ENCODE data around the gene SSBP4.
A peak's percentile ranks its signal among the peaks of the same experiment; 100 is the strongest.
"Not testable (repeated sequence)": the region's sequence is repeated elsewhere in the genome, so short reads cannot be mapped to it uniquely, and the experiment has no call there.

SSBP4 gene

DNA sequence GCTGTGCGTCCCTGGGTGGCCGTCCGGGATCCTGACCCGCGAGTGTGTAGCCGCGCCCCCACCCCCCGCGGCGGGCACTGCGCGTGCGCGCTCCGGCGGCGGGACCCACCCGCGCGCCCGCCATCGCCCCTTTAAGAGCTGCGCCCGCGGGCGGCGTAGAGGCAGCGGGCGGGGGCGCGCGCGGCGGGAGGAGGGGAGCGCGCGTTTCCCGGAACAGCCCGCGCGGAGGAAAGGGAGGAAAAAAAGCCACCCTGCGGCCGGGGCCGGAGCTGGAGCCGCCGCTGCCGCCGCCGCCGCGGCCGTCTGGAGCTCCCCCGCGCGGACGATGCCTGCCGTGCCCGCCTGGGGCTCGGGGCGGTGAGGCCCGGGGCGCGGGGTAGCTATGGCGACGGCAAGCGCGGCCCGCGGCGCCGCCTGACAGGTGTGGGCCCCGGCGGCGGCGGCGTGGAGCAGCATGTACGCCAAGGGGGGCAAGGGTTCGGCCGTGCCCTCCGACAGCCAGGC is at the start of gene SSBP4:
Gene SSBP4, plus strand, starts transcription at position 204 of the 504 bp plus-strand sequence. Its CDS starts 251 bp downstream, at position 455.
- peak within 1 kb of the TSS; percentile 87 for H3K4me3 Mint-ChIP-seq
- H3K27ac Mint-ChIP-seq: peak within 1 kb of the TSS; percentile 87
- peak; percentile 83 for DNase-seq
- H3K36me3 Mint-ChIP-seq (ENCODE audit: low read depth): peaks cover 31% of the 10 kb centered on the region
- H3K27me3 Mint-ChIP-seq: peaks cover 40% of the 10 kb centered on the region
- no peaks in the 10 kb centered on the region for H3K9me3 Mint-ChIP-seq
- H3K4me1 Mint-ChIP-seq (ENCODE audit: low read depth): peaks cover 81% of the 10 kb centered on the region

DNA sequence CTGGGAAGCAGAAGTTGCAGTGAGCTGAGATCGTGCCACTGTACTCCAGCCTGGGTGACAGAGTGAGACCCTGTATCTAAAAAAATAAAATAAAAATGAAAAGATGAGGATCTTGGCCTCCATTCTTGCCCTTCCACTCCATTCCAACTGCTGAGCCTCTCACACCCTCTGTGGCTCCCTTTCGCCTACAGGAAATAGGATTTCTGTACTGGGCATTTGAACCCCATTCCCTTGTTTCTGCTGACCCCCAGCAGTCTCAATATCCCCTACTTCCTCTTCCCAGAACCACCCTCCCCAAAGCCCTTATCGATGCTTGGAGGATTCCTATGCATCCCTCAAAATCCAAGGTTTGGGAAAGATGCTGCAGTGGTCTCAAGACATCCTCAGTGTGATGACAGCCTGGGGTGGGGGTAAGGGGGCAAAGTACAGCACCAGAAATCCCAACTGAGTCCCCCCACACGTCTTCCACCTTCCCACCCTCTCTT is 45.7 kb upstream of the SSBP4 start:
- peak overlapping the region; percentile 58 for H3K27ac Mint-ChIP-seq
- H3K36me3 Mint-ChIP-seq (ENCODE audit: low read depth): no peaks in the 10 kb centered on the region
- no peaks in the 10 kb centered on the region for H3K27me3 Mint-ChIP-seq
- H3K4me3 Mint-ChIP-seq: no peak overlapping the region
- peaks cover 13% of the 10 kb centered on the region for H3K4me1 Mint-ChIP-seq (ENCODE audit: low read depth)
- DNase-seq: no peak
- no peaks in the 10 kb centered on the region for H3K9me3 Mint-ChIP-seq

- Mint-ChIP-seq H3K27me3 (no peaks in the 10 kb centered on the region), H3K4me1 (ENCODE audit: low read depth) (peaks cover 13% of the 10 kb centered on the region), H3K36me3 (ENCODE audit: low read depth) (no peaks in the 10 kb centered on the region), H3K9me3 (no peaks in the 10 kb centered on the region), H3K27ac (peak overlapping the region; percentile 58), H3K4me3 (no peak overlapping the region)
- peak; percentile 58 for DNase-seq
These were observed 45.1 kb upstream of the SSBP4 start for GRCh38 chr19:18373892-18374629.

DNA sequence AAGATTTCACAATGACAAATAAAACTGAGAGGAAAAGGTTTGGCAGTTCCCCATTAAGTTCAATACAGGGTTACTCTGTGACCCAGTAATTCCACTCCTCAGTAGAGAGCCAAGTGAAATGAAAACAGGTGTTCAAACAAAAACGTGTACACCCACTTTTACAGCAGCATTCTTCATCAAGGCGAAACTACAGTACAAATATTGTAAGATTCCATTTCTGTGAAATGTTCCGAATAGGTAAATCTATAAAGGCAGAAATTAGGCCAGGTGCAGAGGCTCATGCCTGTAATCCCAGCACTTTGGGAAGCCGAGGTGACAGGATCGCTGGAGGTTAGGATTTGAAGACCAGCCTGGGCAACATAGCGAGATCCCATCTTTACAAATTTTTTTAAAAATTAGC is 42.2 kb upstream of the SSBP4 start:
- Mint-ChIP-seq H3K9me3 (no peaks in the 10 kb centered on the region), H3K27ac (no peak overlapping the region), H3K4me3 (no peak overlapping the region)

DNA sequence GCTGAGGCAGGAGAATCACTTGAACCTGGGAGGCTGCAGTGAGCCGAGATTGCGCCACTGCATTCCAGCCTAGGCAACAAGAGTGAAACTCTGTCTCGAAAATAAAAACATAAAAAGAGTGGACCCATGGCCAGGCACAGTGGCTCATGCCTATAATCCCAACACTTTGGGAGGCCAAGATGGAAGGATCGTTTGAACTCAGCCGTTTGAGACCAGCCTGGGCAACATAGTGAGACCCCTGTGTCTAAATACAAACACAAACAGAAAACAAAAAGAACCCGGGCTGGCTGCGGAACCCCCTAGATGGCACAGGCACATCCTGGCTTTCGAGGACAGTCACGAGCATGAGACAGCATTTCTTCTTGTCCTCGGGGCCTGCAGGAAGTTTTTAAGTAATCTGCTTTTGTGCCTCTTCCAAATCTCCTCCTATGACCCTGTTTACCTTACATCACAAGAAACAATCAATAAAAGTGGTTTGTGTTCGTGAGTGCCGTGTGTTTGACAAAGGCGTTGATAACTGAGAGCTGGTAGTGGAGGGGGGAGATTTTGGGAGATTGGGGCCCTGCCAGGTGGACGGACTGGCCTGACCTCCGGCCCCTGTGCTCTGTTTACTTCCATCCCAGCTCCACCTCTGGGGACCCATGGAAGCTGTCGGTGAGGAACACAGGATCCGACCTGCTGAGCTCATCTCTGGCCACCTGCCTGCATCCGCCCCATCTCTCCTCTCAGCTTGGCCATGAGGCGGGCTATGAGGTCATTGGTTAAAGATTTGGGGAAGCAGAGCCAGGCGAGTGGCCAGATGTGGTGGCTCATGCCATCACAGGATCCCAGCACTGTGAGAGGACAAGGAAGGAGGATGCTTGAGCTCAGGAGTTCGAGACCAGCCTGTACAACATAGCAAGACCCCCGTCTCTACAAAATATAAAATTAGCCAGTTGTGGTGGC is 39.1 kb upstream of the SSBP4 start:
- H3K4me3 Mint-ChIP-seq: no peak overlapping the region
- peaks cover 21% of the 10 kb centered on the region for H3K27me3 Mint-ChIP-seq
- no peaks in the 10 kb centered on the region for H3K4me1 Mint-ChIP-seq (ENCODE audit: low read depth)
- H3K27ac Mint-ChIP-seq: no peak overlapping the region
- H3K9me3 Mint-ChIP-seq: no peaks in the 10 kb centered on the region
- H3K36me3 Mint-ChIP-seq (ENCODE audit: low read depth): no peaks in the 10 kb centered on the region
- no peak for DNase-seq

More for the DNA sequence above, 42.2 kb upstream of the SSBP4 start:
- DNase-seq: no peak
- H3K36me3 Mint-ChIP-seq (ENCODE audit: low read depth): no peaks in the 10 kb centered on the region
- peaks cover 13% of the 10 kb centered on the region for H3K4me1 Mint-ChIP-seq (ENCODE audit: low read depth)
- H3K27me3 Mint-ChIP-seq: peaks cover 3% of the 10 kb centered on the region

- H3K27ac Mint-ChIP-seq: no peak overlapping the region
- peaks cover 28% of the 10 kb centered on the region for H3K27me3 Mint-ChIP-seq
- no peak for DNase-seq
- no peaks in the 10 kb centered on the region for H3K36me3 Mint-ChIP-seq (ENCODE audit: low read depth)
- H3K9me3 Mint-ChIP-seq: no peaks in the 10 kb centered on the region
- no peaks in the 10 kb centered on the region for H3K4me1 Mint-ChIP-seq (ENCODE audit: low read depth)
- H3K4me3 Mint-ChIP-seq: no peak overlapping the region
These were observed 38.4 kb upstream of the SSBP4 start for GRCh38 chr19:18380843-18381242.

GRCh38 chr19:18383622-18384021 is 35.6 kb upstream of the SSBP4 start:
- H3K27ac Mint-ChIP-seq; DNase-seq; H3K36me3 Mint-ChIP-seq (ENCODE audit: low read depth); H3K4me3 Mint-ChIP-seq; H3K9me3 Mint-ChIP-seq; H3K4me1 Mint-ChIP-seq (ENCODE audit: low read depth): not testable (repeated sequence)
- peaks cover 56% of the 10 kb centered on the region for H3K27me3 Mint-ChIP-seq

DNA sequence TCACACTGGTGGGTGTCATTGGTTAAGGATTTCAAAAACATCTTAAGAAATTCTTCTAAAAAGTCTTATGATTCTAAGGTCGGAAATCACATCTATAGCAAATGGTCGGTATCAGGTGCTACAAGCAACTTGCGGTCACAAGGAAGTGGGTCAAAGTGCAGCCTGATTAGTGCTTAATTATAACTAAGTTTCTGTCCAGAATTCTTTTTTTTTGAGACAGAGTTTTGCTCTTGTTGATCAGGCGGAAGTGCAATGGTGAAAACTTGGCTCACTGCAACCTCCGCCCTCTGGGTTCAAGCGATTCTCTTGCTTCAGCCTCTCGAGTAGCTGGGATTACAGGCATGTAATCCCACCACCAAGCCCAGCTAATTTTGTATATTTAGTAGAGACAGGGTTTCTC is 34.4 kb upstream of the SSBP4 start:
- Mint-ChIP-seq H3K4me3 (no peak overlapping the region), H3K36me3 (ENCODE audit: low read depth) (no peaks in the 10 kb centered on the region), H3K9me3 (no peaks in the 10 kb centered on the region), H3K4me1 (ENCODE audit: low read depth) (peaks cover 10% of the 10 kb centered on the region), H3K27ac (no peak overlapping the region), H3K27me3 (peaks cover 66% of the 10 kb centered on the region)
- DNase-seq: no peak

DNA sequence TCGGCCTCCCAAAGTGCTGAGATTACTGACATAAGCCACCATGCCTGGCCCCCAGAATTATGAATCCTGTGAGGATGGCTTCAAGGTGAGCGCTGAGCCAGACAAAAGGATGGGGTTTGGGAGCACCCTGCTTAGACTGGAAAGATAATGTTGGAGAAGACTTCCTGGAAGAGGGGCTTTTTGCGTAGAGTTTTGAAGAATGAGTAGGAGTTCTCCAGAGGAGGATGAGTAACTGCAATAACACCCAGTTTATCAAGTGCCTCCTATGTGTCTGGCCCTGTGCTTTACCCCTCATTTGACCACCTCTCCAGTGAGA is 33.9 kb upstream of the SSBP4 start:
- peaks cover 10% of the 10 kb centered on the region for H3K4me1 Mint-ChIP-seq (ENCODE audit: low read depth)
- DNase-seq: no peak
- no peak overlapping the region for H3K27ac Mint-ChIP-seq
- no peaks in the 10 kb centered on the region for H3K36me3 Mint-ChIP-seq (ENCODE audit: low read depth)
- H3K9me3 Mint-ChIP-seq: no peaks in the 10 kb centered on the region
- H3K4me3 Mint-ChIP-seq: no peak overlapping the region
- H3K27me3 Mint-ChIP-seq: peaks cover 71% of the 10 kb centered on the region

DNA sequence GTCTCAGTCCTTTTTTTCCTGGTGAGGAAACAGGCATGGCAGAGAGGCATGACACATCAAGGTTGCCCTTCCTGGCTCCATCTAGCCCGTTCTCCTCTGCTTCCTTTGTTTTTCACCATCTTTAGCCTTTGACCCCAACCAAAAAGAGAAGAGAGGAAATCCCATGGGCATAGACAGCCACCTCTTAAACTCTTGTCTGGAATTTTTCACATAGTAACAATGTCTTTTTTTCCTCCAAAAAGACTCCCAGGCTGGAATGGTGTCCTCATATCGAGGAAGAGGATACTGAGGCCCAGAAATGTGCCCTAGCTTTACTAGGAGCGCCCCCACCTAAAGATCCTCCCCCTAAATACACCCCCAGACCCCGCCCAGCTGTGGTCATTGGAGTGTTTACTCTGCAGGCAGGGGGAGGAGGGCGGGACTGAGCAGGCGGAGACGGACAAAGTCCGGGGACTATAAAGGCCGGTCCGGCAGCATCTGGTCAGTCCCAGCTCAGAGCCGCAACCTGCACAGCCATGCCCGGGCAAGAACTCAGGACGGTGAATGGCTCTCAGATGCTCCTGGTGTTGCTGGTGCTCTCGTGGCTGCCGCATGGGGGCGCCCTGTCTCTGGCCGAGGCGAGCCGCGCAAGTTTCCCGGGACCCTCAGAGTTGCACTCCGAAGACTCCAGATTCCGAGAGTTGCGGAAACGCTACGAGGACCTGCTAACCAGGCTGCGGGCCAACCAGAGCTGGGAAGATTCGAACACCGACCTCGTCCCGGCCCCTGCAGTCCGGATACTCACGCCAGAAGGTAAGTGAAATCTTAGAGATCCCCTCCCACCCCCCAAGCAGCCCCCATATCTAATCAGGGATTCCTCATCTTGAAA is 33.3 kb upstream of the SSBP4 start, which contains the start of gene GDF15:
Gene GDF15, plus strand, starts transcription at position 484 of the 868 bp plus-strand sequence. Its CDS starts 32 bp downstream, at position 516.
- no peak within 1 kb of the TSS for H3K4me3 Mint-ChIP-seq
- peaks cover 10% of the 10 kb centered on the region for H3K4me1 Mint-ChIP-seq (ENCODE audit: low read depth)
- no peak within 1 kb of the TSS for H3K27ac Mint-ChIP-seq
- no peaks in the 10 kb centered on the region for H3K9me3 Mint-ChIP-seq
- peak; percentile 48 for DNase-seq
- H3K27me3 Mint-ChIP-seq: peaks cover 72% of the 10 kb centered on the region
- no peaks in the 10 kb centered on the region for H3K36me3 Mint-ChIP-seq (ENCODE audit: low read depth)

DNA sequence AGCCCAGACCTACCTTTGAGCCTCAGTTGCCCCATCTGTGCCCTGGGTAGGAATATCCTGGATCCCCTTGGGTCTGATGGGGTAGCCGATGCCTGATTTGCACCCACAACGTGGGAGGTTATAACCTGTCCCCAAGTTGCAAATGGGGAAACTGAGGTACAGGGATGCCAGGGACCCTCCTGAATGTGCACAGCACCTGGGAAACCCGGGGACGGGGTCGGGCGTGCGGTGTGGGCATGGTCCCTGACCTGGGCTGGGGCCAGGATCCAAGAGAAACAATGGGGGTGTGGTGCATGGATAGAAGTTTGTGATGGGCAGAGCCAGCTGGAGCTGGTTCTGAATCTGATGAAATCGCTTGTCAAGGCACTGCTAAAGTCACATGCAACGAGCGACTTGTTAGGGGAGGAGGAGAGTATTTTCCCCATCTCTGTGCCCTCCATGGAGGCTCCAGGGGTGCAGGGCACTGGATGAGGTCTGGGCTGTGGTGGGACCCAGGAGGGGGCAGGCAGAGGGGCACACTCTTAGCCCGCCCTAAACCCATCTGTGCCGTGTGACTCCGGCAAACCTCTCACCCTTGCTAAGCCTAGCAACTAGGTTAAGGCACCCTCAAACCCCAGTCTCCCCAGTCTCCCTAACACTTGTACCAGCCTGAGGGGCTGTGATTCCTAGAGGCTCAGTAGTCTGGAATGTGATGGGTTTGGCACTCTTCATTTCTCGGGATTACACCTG is 32.5 kb upstream of the SSBP4 start:
- Mint-ChIP-seq H3K27me3 (peaks cover 72% of the 10 kb centered on the region), H3K27ac (no peak overlapping the region), H3K9me3 (no peaks in the 10 kb centered on the region), H3K4me1 (ENCODE audit: low read depth) (peaks cover 10% of the 10 kb centered on the region), H3K36me3 (ENCODE audit: low read depth) (no peaks in the 10 kb centered on the region), H3K4me3 (no peak overlapping the region)
- DNase-seq: no peak

DNA sequence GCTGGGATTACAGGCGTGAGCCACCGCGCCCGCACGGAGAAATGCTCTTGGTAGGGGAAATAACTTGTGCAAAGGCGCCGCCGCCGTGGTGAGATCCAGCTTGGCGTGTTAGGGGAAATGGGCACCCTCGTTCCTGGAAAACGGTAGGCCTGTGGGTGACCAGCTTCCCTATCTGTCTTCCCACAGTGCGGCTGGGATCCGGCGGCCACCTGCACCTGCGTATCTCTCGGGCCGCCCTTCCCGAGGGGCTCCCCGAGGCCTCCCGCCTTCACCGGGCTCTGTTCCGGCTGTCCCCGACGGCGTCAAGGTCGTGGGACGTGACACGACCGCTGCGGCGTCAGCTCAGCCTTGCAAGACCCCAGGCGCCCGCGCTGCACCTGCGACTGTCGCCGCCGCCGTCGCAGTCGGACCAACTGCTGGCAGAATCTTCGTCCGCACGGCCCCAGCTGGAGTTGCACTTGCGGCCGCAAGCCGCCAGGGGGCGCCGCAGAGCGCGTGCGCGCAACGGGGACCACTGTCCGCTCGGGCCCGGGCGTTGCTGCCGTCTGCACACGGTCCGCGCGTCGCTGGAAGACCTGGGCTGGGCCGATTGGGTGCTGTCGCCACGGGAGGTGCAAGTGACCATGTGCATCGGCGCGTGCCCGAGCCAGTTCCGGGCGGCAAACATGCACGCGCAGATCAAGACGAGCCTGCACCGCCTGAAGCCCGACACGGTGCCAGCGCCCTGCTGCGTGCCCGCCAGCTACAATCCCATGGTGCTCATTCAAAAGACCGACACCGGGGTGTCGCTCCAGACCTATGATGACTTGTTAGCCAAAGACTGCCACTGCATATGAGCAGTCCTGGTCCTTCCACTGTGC is 30.9 kb upstream of the SSBP4 start:
- Mint-ChIP-seq H3K9me3 (no peaks in the 10 kb centered on the region), H3K27ac (peak overlapping the region; percentile 33), H3K4me1 (ENCODE audit: low read depth) (peaks cover 10% of the 10 kb centered on the region), H3K27me3 (peaks cover 72% of the 10 kb centered on the region), H3K4me3 (peak overlapping the region; percentile 72), H3K36me3 (ENCODE audit: low read depth) (no peaks in the 10 kb centered on the region)
- DNase-seq: peak; percentile 91

Data from activated T-cell treated with anti-CD3 and anti-CD28 coated beads, Interleukin-2, amount 50 U/mL, for 24 hours (primary cell).